GM18870 (cell line): Measurements from ENCODE around the gene AGAP1.

Experiments used
- ATAC-seq: cut with Tn5 transposase; IDR thresholded peaks from one replicate; pipeline ENCODE4 v1.9.1; 2021; ENCODE audit warnings: moderate library complexity; ENCODE audit not compliant: unreplicated experiment

Gene AGAP1

DNA sequence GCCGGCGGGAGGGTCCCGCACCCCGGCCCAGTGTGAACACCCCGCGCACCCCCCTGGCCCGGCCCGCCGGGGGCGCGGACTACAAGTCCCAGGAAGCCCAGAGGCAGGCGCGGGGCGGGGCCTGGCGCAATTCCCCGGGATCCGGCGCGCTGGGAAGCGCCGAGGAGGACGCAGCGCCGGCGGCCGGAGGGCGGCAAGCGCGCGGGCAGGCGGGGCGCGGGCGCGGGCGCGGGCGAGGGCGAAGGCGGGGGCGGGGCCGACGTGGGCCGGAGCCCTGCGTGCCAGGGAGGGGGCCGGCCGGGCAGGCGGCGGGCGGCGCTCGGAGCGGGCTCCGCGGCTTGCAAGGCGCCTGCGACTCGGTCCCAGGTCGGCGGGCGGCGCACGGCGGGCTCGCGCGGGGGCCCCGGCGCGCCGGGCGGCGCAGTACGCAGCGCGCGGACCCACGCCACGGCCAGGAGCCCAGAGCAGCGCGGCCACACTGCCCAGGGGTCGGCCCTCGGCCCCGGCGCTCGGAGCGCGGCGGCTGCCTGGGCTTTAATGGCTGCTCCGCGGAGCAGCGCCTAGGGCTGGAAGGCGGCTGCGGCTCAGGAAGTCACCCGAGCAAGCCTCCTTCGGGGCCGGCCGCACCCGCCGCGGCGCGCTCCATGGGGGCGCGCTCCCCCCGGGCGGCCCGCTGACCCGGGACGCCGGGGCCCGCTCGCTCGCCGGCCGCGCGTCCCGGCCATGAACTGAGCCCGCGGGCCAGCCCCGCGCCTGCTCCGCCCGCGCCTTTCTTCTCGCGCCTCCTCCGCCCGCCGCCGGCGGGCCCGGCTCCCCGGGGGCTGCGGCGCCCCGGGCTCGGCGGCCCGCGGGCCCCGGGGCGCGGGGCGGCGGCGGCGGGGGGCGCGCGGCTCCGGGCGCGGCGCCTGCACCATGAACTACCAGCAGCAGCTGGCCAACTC, at the start of gene AGAP1:
Gene AGAP1, plus strand, starts transcription at position 269 of the 941 bp plus-strand sequence.
- ATAC-seq, result no peak

DNA sequence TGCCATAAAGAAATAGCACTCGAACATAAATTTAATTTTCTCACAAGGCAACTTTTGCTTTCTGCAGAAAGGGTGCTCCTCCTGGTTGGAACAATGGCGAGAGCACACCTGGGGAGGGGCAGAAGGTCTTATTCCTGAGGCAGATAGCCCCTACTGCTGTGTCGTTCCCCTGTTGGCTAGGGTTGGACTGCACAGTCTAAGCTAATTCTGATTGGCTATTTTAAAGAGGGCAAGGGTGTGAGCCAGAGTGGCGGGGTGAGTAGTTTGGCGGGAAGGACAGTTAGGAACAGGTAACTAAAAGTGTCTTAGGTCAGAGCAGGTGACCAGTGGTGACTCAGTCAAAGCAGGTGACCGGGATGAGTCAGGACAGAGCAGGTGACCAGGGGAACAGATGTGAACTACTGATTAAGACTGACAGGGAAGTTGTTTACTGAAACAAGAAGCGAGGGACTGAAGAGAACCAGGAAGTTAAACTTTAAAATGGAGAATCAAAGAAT, 49.7 kb upstream of the AGAP1 start:
- no peak for ATAC-seq

DNA sequence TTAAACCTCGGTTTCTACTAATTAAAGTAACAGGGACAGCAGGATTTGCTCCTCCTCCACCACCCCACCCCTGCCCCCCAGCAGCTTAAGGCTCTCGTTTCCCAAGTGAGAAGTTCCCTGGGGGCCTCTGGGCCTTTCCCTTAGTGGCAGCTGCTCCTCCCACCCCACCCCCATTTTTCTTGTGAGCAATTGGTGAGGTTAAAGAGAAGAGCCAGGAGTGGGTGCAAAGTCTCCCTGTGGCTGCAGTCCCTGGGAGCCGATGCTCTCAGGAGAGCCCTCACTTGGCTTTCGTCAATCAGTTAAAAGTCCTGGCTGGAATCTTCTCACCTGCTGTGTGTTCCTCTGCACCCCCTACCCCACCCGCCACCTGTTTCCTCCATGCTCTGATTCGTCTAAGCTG, 48.7 kb upstream of the AGAP1 start:
- ATAC-seq, result no peak

DNA sequence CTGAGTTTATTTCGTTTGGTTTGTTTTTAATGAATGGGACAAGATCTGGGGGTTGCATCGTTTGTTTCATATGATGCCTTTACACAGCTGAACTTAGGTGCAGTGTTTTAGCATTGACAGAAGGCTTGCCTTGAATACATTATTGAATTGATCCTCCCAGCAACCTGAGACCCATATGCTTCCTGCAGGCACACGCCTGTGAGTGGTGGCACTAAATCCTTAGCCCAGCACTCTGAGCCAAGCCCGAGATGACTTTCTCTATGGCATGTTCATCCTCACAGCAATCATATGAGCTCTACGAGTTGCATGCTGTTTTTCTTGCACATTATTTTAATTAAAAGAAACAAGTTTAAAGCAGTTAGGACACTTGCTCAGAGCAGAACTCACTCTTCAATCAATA, 47.8 kb upstream of the AGAP1 start:
- ATAC-seq, result no peak

- no peak for ATAC-seq
These were observed 46.6 kb upstream of the AGAP1 start for GRCh38 chr2:235447210-235447609.

DNA sequence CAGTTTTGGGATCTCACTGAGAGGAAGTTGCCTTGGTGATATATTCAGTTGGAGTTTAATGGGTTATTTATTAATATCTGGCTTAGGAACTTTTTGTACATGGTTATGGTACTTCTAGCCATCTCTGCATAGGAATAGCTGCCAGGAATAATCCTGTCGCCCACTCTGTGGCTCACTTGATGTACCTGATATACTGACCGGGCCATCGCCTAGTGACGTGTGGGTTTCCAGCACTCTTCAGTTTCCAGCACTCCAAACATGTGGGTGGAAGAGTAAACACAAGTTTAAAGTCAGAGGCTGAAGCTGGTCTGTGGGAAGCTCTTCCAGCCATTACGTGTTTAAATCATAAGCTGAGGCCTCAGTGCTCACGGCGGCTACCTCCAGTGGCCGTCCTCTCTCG, 44.3 kb upstream of the AGAP1 start:
- no peak for ATAC-seq

DNA sequence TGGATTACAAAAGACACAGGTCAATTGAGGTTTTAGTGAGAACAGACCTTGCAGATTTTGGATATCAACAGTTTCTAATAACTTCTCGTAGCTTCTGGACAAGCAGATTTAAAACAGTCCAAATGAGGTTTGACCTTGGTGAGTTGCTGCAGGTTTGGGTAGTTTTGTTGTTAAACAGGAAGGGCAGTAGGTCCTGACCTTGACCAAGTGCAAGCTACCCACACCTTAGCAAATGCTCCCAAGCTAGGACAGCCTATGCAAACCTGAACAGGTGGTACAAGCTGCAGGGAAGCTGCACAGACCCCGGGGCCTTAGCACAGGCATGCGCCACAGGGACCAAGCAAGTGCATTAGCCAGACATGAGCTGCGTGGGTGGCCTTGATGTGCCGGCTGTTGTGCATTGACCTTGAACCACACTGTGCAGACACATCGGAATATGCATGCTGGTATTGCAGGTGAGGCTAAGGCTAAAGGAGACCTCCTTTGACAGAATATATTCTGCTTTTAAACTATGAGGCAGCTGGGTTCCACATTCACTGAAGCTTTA, 40.2 kb upstream of the AGAP1 start:
- no peak for ATAC-seq

DNA sequence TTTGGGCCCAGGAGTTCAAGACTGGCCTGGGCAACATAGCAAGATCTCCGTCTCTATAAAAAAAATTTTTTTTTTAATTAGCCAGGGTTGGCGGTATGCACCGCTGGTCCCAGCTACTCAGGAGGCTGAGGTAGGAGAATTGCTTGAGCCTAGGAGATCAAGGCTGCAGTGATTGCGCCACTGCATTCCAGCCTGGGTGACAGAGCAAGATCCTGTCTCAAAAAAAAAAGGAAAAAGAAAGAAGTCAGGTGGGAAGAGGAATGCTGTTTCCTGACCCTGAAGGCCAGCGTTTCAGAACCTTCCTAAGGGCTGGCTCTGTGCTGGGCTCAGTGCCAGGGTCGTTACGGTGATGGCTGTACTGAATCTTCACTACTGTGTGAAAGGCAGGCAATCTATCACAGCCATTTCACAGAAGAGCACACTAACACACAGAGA, 35.0 kb upstream of the AGAP1 start:
- no peak for ATAC-seq

GRCh38 chr2:235460548-235461047, 33.2 kb upstream of the AGAP1 start:
- ATAC-seq, result no peak

DNA sequence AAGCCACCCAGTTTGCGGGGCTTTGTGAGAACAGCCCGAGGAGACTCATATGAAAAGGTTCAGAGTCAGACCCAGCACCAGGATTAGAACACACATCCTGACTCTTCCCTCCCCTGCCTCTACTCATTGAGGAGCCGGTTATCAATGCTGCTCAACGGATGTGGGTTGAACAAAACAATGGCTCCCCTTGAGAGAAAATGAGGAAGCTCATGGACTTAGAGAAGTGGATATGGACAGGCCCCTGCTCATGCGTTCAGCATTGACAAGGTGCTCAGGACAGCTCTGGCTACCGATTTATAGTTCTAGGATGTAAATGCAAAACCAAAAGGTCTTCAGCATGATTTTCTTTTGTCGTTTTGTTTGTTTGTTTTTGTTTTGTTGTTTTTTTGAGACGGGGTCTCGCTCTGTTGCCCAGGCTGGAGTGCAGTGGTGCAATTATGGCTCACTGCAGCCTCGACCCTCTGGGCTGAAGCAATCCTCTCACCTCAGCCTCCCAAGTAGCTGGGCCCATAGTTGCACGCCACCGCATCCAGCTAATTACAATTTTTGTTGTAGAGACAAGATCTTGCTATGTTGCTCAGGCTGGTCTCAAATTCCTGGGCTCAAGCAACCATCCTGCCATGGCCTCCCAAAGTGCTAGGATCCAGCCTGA, 32.0 kb upstream of the AGAP1 start:
- ATAC-seq, result no peak

GRCh38 chr2:235462415-235462790, 31.4 kb upstream of the AGAP1 start:
- no peak for ATAC-seq

- ATAC-seq, result no peak
These were observed 29.9 kb upstream of the AGAP1 start for GRCh38 chr2:235463893-235464292.

GRCh38 chr2:235467588-235467987, 26.3 kb upstream of the AGAP1 start:
- no peak for ATAC-seq

- no peak for ATAC-seq
These were observed 24.7 kb upstream of the AGAP1 start for GRCh38 chr2:235468978-235469655.

- no peak for ATAC-seq
These were observed 22.6 kb upstream of the AGAP1 start for GRCh38 chr2:235471186-235471747.

DNA sequence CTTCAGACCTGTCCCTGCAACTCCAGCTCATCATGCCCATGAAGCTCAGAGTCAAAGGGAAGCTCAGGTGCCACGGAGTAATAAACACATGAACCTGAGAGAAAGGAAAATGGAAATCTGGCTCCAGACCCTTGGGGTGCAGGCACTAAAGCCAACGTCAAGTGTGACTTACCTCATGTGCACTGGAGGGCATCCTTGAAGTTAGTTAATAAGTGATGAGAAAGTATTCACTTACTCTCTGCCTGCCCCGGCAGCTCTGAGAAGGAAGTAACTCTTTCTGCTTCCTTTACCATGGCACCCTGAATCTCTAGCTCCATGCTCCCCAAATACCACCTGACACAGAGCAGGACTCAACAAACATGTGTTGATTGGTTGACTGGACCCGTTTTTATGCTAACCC, 21.4 kb upstream of the AGAP1 start:
- no peak for ATAC-seq

- ATAC-seq, result no peak
These were observed 15.2 kb upstream of the AGAP1 start for GRCh38 chr2:235478609-235479008.

DNA sequence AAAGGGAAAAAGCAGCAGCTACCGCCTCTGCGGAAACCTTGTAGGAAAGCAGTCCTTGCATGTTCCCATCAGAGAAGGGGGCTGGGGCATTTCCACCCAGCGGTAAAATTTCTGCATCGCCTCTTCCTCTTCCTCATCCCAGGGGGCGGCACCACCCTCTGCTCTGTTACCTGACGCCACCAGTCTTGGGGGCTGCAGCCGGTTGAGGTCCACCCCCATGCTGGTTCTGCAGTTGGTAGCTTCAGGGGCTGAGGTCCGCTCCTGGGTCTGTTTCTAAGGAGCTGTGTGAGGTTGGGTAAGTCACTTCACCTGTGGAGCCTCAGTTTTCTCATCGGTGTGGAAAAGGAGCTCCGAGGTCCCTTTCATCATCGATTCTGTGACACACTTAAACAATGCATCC, 14.2 kb upstream of the AGAP1 start:
- ATAC-seq, result no peak

DNA sequence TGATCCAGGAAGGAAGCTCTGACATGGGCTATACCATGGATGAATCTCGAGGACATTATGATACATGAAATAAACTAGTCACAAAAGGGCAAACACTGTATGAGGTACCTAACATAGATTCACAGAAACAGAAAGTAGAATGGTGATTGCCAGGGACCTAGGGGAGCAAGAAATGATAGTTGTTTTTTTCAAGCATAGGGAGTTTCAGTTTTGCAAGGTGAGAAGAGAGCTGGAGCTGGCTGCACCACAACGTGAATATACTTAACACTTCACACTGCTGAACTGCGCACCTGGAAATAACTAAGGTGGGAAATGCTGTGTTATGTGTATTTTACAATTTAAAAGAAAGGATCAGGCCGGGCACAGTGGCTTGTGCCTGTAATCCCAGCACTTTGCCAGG, 13.2 kb upstream of the AGAP1 start:
- no peak for ATAC-seq

DNA sequence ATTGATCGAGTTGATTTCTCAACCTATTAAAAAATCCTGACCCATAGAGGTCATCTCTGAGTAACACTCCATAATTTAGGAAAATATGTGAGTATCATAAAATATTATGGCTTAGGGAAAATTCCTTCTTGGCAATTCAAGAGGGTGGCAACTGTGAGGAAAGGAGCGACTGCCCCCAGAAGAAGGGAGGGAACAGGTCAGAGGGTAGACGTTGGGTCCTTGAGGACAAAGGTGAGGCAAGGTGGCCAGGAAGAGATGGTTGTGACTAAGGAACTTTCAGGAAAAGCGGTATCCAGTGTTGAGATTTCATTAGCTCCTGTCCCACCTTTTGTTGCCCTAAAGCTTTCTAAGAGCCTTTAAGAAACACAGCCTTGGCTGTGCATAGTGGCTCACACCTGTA, 10.5 kb upstream of the AGAP1 start:
- no peak for ATAC-seq

DNA sequence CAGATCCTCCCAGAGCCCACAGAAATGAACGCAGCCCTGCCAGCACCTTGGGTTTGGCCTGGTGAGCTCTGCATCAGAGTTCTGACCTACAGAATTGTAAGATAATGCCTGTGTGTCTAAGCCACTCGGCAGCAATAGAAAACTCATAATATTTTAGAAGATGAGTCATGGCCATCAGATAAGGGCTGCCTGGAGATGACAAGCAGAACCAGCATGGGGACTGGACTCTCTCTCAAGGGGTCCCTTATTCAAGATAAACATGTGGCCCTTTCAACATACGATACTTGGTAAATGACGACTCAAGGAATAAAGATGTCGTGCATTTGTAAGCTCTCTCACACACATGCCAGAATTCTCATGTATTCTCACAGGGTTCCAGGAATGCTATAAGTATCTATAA, 8.5 kb upstream of the AGAP1 start:
- no peak for ATAC-seq
